Activated CD4-positive, alpha-beta memory T cell treated with anti-CD3 and anti-CD28 coated beads for 36 hours (primary cell): Measurements from ENCODE around the gene CRYBA2. TPM values are rescaled to one million over a fixed set of nuclear protein-coding genes. Genes with fewer than 3 reads are reported as not detected.

Source experiments
- CTCF ChIA-PET: fragments of 350-600 bp; sonication (Branson Sonifier 250); formaldehyde crosslinking; loops from one replicate; lab custom pipeline; 2021; ENCODE audit warnings: antibody characterized with exemption, inconsistent platforms; lab: Charles Lee
- POLR2A ChIA-PET: fragments of 350-600 bp; sonication (Branson Sonifier 250); formaldehyde crosslinking; loops from one replicate; lab custom pipeline; 2021; ENCODE audit warnings: antibody characterized with exemption; lab: Charles Lee
- DNase-seq: peaks from one replicate; pipeline ENCODE4 v3.0.0-alpha.2; 2020
- H3K27ac Mint-ChIP-seq: one replicate; pipeline ENCODE4 v1.8.0; 2021; ENCODE audit warnings: mixed read lengths
- H3K27me3 Mint-ChIP-seq: one replicate; pipeline ENCODE4 v1.8.0; 2021; ENCODE audit warnings: mixed read lengths
- H3K36me3 Mint-ChIP-seq: one replicate; pipeline ENCODE4 v1.8.0; 2021; ENCODE audit warnings: mixed read lengths
- H3K4me1 Mint-ChIP-seq: one replicate; pipeline ENCODE4 v1.8.0; 2021; ENCODE audit warnings: low read depth, mixed read lengths
- H3K4me3 Mint-ChIP-seq: one replicate; pipeline ENCODE4 v1.8.0; 2021; ENCODE audit warnings: mild to moderate bottlenecking, mixed read lengths
- H3K9me3 Mint-ChIP-seq: one replicate; pipeline ENCODE4 v1.8.0; 2021; ENCODE audit warnings: mixed read lengths
- intact Hi-C: fragments of 100-400 bp; cut with micrococcal nuclease; formaldehyde crosslinking; loops from one replicate; pipeline ENCODE4 v1.15.1; 2023
- total RNA-seq, 2 experiments: library from RNA; stranded (reverse); gene quantifications; one replicate each; pipeline ENCODE4 v1.2.3, GENCODE V29; 2021

CRYBA2 gene
- total RNA-seq, 2 experiments from 2014 or later: not detected

DNA sequence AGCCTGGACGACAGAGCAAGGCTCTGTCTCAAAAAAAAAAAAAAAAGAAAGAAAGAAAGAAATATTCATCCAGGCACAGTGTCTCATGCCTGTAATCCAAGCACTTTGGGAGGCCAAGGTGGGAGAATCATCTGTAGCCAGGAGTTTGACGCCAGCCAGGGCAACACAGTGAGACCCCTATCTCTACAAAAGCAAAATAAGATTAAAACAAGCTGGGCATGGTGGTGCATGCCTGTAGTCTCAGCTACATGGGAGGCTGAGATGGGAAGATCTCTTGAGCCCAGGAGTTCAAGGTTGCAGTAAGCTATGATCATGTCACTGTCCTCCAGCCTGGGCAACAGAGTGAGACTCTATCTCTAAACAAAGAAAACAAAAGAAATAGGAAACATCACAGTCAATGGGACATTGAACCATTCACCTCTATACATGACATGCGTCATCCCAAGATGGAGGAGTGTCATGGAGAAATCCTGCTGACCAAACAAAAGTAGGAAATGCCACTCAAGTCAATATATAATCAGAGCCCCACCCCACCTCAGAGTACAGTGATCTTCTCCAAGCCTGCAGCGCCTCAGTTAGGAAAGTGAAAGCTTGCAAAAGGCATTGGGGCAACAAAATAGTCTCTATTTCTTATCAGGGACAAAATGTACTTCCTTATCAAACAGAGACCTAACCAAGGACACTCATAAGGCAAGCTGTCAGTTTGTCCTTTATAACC, 18.0 kb downstream of the CRYBA2 start:
- peaks cover 50% of the 10 kb centered on the region for H3K27me3 Mint-ChIP-seq
- H3K36me3 Mint-ChIP-seq: no peaks in the 10 kb centered on the region
- H3K9me3 Mint-ChIP-seq: no peaks in the 10 kb centered on the region
- POLR2A ChIA-PET: no interaction called here
- CTCF ChIA-PET: interaction anchor here (1.2 to 3.8 kb wide), 5 partner anchors 20 to 324 kb away, joined by 3 to 16 read pairs (median 6); no protein-coding TSS in a partner anchor
- intact Hi-C loops: no loop called here
- no peak overlapping the region for H3K4me3 Mint-ChIP-seq
- no peak overlapping the region for H3K27ac Mint-ChIP-seq
- H3K4me1 Mint-ChIP-seq: peaks cover 4% of the 10 kb centered on the region
- no peak for DNase-seq

DNA sequence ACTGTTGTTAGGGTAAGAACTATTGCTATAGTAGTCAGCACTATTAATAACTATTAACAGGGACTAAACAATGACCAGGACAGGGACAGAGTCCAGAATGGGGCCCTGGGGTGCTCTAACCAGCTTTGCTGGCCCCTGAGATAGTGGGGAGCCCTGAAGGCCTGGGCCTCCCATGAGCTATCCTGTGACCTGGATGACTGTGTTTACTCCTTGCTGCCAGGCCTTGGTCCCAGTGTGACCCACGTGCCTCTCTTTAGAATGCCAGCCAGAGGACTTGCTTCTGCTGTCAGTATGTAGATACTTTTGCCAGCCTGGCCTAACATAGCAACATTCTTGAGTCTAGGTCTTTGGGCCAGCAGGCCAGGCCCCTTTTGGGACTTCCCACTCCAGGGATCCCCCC, 22.3 kb downstream of the CRYBA2 start:
- Mint-ChIP-seq H3K36me3 (no peaks in the 10 kb centered on the region), H3K9me3 (no peaks in the 10 kb centered on the region), H3K4me3 (no peak overlapping the region), H3K27ac (no peak overlapping the region), H3K4me1 (no peaks in the 10 kb centered on the region), H3K27me3 (peaks cover 41% of the 10 kb centered on the region)
- intact Hi-C loops: no loop called here
- CTCF ChIA-PET: interaction anchor here (2.0 kb wide), 1 partner anchor 9 kb away, joined by 13 read pairs; no protein-coding TSS in a partner anchor
- DNase-seq: no peak
- POLR2A ChIA-PET: no interaction called here

DNA sequence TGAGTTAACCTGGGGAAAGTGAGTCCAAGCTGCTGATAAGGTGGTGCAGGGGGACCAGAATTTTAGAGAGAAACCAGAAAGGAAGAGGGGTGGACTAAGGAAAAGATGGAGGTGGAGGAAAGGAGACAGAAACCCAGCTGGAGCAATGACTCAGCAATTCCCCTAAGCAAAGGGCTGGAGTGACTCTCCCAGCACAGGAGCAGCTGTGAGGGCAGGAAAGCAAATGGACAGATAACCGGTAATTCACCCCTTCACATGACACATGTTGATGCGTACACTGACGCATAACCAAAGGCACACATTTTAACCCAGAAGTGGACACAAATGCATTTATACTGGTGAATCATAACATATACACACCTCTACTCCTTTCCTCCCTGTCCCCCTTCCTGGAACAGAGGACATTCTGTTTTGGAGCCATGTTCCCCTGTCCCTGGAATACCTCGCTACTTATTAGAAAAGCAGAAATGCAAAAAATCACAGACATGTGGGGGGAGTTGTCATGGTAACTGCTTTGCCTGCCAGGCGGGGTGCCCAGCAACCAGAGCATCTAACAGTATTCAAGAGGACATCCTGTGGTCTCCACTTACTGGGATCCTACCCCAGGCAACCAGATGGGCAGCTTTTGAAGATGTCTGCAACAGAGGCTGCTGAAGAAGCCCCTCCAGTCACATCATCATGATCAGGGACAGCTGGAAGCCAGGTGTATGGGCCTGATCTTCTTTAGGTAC, 29.0 kb downstream of the CRYBA2 start:
- peaks cover 59% of the 10 kb centered on the region for H3K27me3 Mint-ChIP-seq
- intact Hi-C loops: no loop called here
- ChIA-PET POLR2A (no interaction called here), CTCF (interaction anchor here (1.6 kb wide), 1 partner anchor 16 kb away, joined by 7 read pairs; no protein-coding TSS in a partner anchor)
- no peak for DNase-seq
- no peak overlapping the region for H3K27ac Mint-ChIP-seq
- H3K4me3 Mint-ChIP-seq: no peak overlapping the region
- no peaks in the 10 kb centered on the region for H3K9me3 Mint-ChIP-seq
- H3K36me3 Mint-ChIP-seq: no peaks in the 10 kb centered on the region
- H3K4me1 Mint-ChIP-seq: peaks cover 11% of the 10 kb centered on the region

DNA sequence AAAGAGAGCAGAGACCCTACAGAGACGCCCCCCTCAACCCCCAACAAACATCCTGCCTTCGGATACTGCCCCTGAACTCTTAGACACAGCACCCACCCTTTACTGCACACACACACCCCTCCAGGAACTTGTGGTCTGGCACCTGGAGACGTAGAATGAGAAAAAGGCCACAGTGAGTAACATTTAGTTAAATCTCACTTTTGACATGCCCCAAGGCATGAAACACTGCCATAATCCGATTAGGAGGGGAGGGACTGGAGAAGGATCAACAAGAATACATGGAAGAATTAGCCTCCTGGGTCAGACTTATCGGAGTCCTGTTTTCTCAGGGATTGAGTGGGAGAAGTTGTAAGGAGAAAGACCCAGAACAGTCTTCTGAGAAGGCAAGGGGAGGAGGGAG, 29.6 kb downstream of the CRYBA2 start:
- intact Hi-C loops: loop anchor here (2.0 kb wide), 1 partner anchor 17 kb away; no protein-coding TSS in a partner anchor
- no peak overlapping the region for H3K27ac Mint-ChIP-seq
- no peak overlapping the region for H3K4me3 Mint-ChIP-seq
- H3K4me1 Mint-ChIP-seq: peaks cover 14% of the 10 kb centered on the region
- no peaks in the 10 kb centered on the region for H3K36me3 Mint-ChIP-seq
- peaks cover 62% of the 10 kb centered on the region for H3K27me3 Mint-ChIP-seq
- DNase-seq: no peak
- H3K9me3 Mint-ChIP-seq: no peaks in the 10 kb centered on the region
- ChIA-PET POLR2A (no interaction called here), CTCF (interaction anchor here (1.6 kb wide), 1 partner anchor 17 kb away, joined by 7 read pairs; no protein-coding TSS in a partner anchor)

DNA sequence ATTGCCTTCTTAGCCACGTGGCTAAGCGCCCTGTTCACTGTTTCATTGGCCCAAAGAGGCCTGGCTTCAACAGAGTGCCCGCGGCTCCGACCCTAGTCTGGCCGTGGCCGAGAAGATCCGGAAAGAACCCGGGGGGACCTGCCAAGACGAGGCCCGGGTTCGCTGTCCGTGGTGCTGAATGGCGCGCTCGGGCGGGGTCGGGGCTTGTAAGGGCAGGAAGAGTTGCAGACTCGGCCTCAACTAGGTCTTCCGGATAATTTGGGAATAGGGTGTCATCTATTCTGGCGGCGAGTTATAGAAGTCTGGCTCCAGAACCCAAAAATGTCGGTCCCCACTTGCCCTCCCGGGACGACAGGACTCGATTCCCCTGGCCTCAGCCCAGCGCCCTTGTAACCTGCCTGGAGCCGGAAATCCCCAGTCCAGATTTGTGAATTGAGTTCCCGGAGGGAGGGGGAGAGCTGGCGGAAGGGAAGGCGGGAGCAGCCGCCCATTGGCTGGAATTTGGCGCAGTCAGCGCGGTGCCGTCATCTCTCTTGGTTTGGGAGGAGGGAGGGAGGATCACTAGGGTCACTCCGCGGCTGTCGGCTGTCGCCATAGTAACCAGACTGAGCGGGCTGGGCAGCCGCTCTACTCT, 30.2 kb downstream of the CRYBA2 start:
- intact Hi-C loops: loop anchor here (2.0 kb wide), 1 partner anchor 18 kb away; no protein-coding TSS in a partner anchor
- POLR2A ChIA-PET: no interaction called here

DNA sequence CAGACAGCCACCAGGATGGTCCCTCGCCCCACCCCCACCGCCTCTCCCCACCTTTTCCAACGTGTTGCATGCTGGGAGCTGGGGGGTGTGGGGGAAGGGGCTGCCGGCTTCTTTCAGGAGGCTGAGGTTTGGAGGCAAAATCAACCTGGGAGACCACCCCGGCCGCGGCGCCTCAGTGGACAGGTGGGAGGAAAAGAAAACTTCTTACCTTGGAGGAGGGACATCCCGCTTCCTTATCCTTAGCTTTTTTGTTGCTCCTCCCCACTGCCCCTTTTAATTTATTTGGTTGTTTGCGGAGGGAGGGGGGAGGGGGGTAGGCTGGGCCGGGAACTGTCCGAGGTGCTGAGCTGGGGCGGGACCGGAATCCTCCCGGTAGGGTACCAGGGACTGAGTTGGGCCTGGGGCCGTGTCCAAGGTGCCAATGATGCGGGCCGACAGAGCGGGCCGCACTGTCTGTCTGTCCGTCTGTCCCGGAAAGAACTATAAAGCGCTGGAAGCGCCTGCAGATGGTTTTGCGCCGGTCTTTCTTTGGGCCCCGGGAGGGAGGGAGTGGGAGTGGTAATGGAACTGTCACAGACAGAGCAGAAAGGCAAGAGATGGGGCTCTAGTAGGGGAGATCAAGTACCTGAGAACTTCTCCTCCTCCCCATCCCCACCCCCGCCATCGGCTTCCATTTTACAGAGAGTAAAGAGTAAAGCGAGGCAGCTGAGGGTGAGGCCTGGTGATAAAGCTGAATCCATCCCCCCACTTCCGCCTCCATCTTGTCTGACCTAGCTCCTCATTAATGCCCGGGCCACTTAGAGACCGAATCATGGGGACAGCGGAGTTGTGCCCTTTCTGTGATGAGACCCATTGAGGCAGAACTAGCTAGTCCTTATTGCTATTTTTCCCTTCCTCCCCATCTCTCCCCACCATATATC, 31.3 kb downstream of the CRYBA2 start:
- Mint-ChIP-seq H3K27ac (no peak overlapping the region), H3K4me3 (no peak overlapping the region), H3K36me3 (no peaks in the 10 kb centered on the region), H3K4me1 (peaks cover 14% of the 10 kb centered on the region), H3K9me3 (no peaks in the 10 kb centered on the region), H3K27me3 (peaks cover 72% of the 10 kb centered on the region)
- POLR2A ChIA-PET: no interaction called here
- intact Hi-C loops: loop anchor here (2.0 kb wide), 1 partner anchor 19 kb away; no protein-coding TSS in a partner anchor
- CTCF ChIA-PET: interaction anchor here (0.9 to 1.0 kb wide), 2 partner anchors 18 kb away, joined by 4 to 6 read pairs; no protein-coding TSS in a partner anchor
- no peak for DNase-seq

More for the DNA sequence above, 30.2 kb downstream of the CRYBA2 start:
- no peaks in the 10 kb centered on the region for H3K36me3 Mint-ChIP-seq
- no peak overlapping the region for H3K27ac Mint-ChIP-seq
- no peaks in the 10 kb centered on the region for H3K9me3 Mint-ChIP-seq
- peaks cover 14% of the 10 kb centered on the region for H3K4me1 Mint-ChIP-seq
- peak; percentile 69 for DNase-seq
- CTCF ChIA-PET: interaction anchor here (1.0 kb wide), 1 partner anchor 17 kb away, joined by 6 read pairs; no protein-coding TSS in a partner anchor
- no peak overlapping the region for H3K4me3 Mint-ChIP-seq
- peaks cover 65% of the 10 kb centered on the region for H3K27me3 Mint-ChIP-seq

DNA sequence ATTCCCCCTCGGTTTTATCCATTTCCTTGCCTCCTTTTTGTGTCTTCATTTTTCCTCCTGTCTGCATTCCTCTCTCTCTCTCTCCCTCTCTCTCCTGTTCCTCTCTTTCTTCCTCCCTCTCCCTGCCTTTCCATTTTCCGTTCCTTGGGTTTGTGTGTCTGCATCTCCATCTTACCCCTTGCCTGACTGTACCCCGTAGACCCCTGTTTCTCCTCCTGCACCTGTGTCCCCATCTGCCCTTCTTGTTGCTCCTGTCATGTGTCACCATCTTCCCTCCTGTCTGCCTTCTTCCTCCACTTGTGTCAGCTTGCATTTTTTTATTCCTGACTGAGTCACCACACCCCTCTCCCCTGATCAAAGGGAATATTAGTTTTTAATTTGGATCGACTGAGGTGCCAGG, 32.0 kb downstream of the CRYBA2 start:
- Mint-ChIP-seq H3K4me3 (no peak overlapping the region), H3K4me1 (peaks cover 14% of the 10 kb centered on the region), H3K36me3 (no peaks in the 10 kb centered on the region), H3K27me3 (peaks cover 69% of the 10 kb centered on the region), H3K27ac (no peak overlapping the region), H3K9me3 (no peaks in the 10 kb centered on the region)
- ChIA-PET POLR2A (no interaction called here), CTCF (interaction anchor here (0.9 to 1.4 kb wide), 2 partner anchors 19 to 33 kb away, joined by 4 to 5 read pairs; no protein-coding TSS in a partner anchor)
- no peak for DNase-seq
- intact Hi-C loops: no loop called here

DNA sequence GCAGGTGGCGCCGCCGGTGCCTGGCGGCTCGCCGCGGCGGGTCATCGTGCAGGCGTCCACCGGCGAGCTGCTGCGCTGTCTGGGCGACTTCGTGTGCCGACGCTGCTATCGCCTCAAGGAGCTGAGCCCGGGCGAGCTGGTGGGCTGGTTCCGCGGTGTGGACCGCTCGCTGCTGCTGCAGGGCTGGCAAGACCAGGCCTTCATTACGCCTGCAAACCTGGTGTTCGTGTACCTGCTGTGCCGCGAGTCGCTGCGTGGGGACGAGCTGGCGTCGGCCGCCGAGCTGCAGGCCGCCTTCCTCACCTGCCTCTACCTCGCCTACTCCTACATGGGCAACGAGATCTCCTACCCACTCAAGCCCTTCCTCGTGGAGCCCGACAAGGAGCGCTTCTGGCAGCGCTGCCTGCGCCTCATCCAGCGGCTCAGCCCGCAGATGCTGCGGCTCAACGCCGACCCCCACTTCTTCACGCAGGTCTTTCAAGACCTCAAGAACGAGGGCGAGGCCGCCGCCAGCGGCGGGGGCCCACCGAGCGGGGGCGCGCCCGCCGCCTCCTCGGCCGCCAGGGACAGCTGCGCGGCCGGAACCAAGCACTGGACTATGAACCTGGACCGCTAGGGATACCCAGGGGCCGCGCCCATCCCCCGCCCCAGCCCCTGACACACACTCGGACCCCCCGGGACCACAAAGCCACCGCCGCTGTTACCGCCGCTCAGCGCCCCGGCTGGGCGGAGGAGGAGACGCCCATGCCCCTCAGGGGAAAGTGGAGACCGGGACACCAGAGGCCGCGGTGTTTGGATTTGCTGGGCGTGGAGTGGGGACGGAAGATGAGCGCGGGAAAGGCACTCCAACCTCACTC, 32.7 kb downstream of the CRYBA2 start:
- Mint-ChIP-seq H3K27me3 (peaks cover 66% of the 10 kb centered on the region), H3K4me3 (no peak overlapping the region)
- intact Hi-C loops: no loop called here

DNA sequence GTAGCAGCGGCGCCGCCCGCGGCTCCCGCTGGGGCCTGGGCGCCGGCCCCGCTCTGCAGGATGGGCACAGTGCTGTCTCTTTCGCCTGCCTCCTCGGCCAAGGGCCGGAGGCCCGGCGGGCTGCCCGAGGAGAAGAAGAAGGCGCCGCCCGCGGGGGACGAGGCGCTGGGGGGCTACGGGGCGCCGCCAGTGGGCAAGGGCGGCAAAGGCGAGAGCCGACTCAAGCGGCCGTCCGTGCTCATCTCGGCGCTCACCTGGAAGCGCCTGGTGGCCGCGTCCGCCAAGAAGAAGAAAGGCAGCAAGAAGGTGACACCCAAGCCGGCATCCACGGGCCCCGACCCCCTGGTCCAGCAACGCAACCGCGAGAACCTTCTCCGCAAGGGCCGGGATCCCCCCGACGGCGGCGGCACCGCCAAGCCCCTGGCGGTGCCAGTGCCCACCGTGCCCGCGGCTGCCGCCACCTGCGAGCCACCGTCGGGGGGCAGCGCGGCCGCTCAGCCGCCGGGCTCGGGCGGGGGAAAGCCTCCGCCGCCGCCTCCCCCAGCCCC, 33.4 kb downstream of the CRYBA2 start:
- POLR2A ChIA-PET: no interaction called here
- Mint-ChIP-seq H3K9me3 (no peaks in the 10 kb centered on the region), H3K27ac (no peak overlapping the region), H3K27me3 (peaks cover 66% of the 10 kb centered on the region), H3K4me1 (peaks cover 14% of the 10 kb centered on the region), H3K4me3 (no peak overlapping the region), H3K36me3 (no peaks in the 10 kb centered on the region)
- intact Hi-C loops: loop anchor here (1.0 kb wide), 1 partner anchor 51 kb away; no protein-coding TSS in a partner anchor
- no peak for DNase-seq
- CTCF ChIA-PET: interaction anchor here (0.6 to 1.8 kb wide), 10 partner anchors 19 to 333 kb away, joined by 3 to 10 read pairs (median 4); no protein-coding TSS in a partner anchor

More for the DNA sequence above, 32.7 kb downstream of the CRYBA2 start:
- DNase-seq: no peak
- no peaks in the 10 kb centered on the region for H3K36me3 Mint-ChIP-seq
- H3K4me1 Mint-ChIP-seq: peaks cover 14% of the 10 kb centered on the region
- ChIA-PET CTCF (interaction anchor here (0.7 to 1.8 kb wide), 4 partner anchors 19 to 335 kb away, joined by 3 to 5 read pairs (median 4); no protein-coding TSS in a partner anchor), POLR2A (no interaction called here)
- H3K9me3 Mint-ChIP-seq: no peaks in the 10 kb centered on the region
- no peak overlapping the region for H3K27ac Mint-ChIP-seq

DNA sequence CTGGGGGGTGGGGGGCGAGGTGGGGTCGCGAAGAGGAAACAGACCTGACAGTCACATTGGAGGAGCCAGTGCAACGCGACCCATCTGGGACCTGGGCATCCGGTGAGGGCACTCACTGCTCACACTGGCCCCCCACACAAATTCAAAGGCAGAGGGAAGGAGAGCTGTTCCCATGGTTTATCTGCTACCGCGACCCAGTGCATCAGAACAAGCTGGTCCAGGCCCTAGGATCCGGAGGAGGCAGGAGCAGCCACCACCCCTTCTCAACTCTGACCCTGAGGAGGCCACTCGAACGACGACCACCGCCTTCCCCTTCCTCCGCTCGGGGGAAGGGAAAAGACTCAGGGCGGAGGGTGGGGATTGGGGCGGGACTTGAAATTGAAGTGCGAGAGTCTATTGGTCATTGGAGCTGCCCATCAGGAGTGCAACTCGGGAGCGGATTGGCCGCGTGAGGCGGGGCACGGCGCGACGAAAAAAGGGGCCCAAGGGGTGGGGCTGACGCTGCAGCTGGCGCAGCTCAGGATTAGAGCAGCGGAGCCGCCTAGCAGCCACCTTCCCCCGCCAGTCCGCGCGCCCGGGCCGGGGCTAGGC, 34.0 kb downstream of the CRYBA2 start, which contains the start of gene CDK5R2:
Gene CDK5R2, plus strand, starts transcription at position 526 of the 591 bp plus-strand sequence. CDS start 155 bp downstream, outside the sequence.
- intact Hi-C loops: loop anchor here (1.0 kb wide), 1 partner anchor 50 kb away; no protein-coding TSS in a partner anchor

More for the DNA sequence above, 34.0 kb downstream of the CRYBA2 start, which contains the start of gene CDK5R2:
- Mint-ChIP-seq H3K4me3 (peak within 1 kb of the TSS; percentile 48), H3K27me3 (peaks cover 65% of the 10 kb centered on the region), H3K9me3 (no peaks in the 10 kb centered on the region), H3K27ac (no peak within 1 kb of the TSS), H3K4me1 (peaks cover 14% of the 10 kb centered on the region), H3K36me3 (no peaks in the 10 kb centered on the region)
- ChIA-PET CTCF (interaction anchor here (0.6 to 1.8 kb wide), 8 partner anchors 20 to 334 kb away, joined by 3 to 10 read pairs (median 4); no protein-coding TSS in a partner anchor), POLR2A (no interaction called here)
- peak; percentile 85 for DNase-seq
